GM12865 (cell line): Measurements from ENCODE around the gene CKM.

Source experiments
- DNase-seq: peaks from one replicate; pipeline ENCODE4 v3.0.0; 2010; ENCODE audit warnings: low read depth
- H3K4me3 ChIP-seq: 2 replicates; pipeline ENCODE4 v1.5.1; 2011; ENCODE audit warnings: mild to moderate bottlenecking, low read depth, low read length, control low read depth
- CTCF ChIP-seq: IDR thresholded peaks from 2 replicates; pipeline ENCODE4 v1.5.1; 2011; ENCODE audit warnings: low read length, control low read depth, low read depth, inconsistent platforms; ENCODE audit not compliant: insufficient read depth; ENCODE audit errors: missing control alignments

The CKM gene

GRCh38 chr19:45362291-45362690 is 39.6 kb upstream of the CKM start:
- no peak overlapping the region for H3K4me3 ChIP-seq
- no peak for DNase-seq
- TF ChIP-seq CTCF = no peak

DNA sequence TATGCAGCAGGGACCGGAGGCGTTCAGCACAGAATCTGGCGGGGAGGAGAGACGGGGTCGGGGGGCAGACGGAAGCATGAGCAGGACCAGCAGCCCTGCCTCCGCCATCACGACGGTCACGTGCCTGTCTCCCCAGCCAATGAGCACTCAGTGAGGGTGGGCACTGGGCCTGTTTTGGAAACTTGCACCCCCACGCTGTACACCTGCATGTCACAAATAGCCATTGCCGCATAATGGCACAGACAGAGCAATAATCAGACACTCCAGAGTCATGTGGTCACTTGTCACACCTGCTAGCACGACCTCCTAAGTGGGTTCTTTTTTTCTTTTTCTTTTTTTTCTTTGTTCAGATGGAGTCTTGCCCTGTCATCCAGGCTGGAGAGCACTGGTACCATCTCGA is 38.9 kb upstream of the CKM start:
- no peak for DNase-seq
- H3K4me3 ChIP-seq = no peak overlapping the region
- no peak for TF ChIP-seq CTCF

DNA sequence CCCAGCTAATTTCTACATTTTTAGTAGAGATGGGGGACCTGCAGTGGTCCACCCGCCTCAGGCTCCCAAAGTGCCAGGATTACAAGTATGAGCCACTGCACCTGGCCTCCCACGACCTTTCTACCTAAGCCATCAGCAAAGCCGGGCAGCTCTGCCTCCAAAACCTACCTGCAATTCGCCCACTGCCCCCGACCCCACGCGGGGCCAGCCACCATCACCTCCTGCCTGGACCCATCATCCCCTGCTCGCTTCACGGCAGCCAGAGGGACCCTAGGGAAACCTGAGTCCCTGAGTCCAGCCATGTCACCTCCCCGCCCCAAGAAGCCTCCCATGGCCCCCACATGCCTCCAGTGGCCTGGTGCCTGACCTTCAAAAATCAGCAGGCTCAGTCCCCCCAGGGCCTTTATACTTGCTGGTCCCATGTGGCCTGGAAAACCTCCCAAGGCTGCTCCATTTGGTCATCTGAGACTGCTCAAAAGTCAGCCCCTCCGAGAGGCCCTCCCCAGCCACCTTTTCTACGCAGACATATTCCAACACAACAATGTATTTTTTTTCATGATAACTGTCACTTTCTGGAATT is 35.6 kb upstream of the CKM start:
- no peak overlapping the region for H3K4me3 ChIP-seq
- no peak for DNase-seq
- TF ChIP-seq CTCF = no peak

GRCh38 chr19:45357445-45357783 is 34.7 kb upstream of the CKM start:
- no peak overlapping the region for H3K4me3 ChIP-seq
- DNase-seq = no peak
- TF ChIP-seq CTCF = no peak

DNA sequence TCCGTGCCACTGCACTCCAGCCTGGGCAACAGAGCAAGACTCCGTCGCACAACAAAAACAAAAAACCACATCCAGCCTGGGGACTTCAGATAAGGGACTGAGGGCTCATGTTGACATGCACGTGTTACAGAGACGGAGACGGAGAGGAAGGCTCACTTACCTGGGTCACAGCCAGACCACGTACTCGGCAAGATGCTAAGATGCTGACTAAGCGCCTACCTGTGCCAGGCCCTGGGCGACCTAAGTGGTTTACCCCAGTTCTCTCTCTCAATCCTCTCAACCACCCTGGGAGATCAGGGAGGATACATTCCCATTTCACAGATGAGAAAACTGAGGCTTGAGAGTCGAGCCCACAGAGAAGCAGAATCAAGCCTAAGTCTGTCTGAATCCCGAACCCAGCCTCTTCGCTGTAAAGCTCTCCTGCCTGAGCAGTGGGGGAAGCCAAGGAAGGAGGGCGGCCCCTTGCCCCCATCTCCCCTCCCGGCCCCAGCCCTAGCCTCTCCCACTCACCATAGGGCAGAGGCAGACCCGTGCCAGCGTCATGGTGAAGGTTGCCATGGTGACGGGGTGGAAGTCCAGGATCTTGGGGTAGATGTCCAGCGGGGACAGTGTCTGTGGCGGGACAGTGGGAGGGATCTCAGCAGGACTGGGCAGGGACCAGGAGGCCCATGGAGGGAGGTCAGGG is 34.2 kb upstream of the CKM start:
- TF ChIP-seq CTCF = no peak
- no peak overlapping the region for H3K4me3 ChIP-seq
- no peak for DNase-seq

DNA sequence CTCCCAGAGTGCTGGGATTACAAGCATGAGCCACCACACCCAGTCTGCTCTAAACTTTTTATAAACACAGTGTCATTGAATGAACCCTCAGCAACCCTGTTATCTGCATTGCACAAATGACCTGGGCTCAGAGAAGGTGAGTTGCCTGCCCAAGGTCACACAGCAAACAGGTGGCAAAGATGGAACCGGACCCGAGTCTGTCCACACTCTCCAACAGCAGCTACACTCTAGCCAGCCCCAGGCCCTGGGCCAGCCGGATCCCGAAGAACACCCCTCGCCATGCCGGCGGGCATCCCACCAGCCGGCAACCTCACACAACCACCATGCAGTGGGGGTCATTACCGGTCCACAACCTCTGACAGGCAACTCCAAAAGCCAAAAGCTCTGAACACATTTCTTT is 33.2 kb upstream of the CKM start:
- no peak overlapping the region for H3K4me3 ChIP-seq
- DNase-seq = no peak
- TF ChIP-seq CTCF = no peak

DNA sequence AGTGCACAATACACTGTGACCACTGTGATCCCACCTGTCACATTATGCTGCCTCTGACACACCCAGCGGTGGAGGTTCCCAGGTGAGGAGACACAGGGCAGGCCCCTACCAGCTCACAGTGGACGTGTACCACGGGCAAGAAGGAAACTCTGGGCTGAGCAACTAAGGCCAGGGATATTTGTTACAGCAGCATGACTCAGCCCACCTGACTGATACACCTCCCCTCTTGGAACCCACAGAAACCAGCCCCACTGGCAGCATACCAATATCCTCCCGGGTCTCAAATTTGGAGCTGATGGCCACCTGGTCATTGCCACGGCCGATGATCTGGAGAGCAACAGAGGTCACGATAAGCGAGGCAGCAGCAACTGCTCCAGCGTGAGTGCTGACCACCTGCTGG is 32.7 kb upstream of the CKM start:
- no peak overlapping the region for H3K4me3 ChIP-seq
- no peak for TF ChIP-seq CTCF
- no peak for DNase-seq
